ENCODE measurements around the gene NLE1. TPM values are rescaled to one million over a fixed set of nuclear protein-coding genes. Genes with fewer than 3 reads are reported as not detected.
"Not testable (repeated sequence)": the region's sequence is repeated elsewhere in the genome, so short reads cannot be mapped to it uniquely, and the experiment has no call there.

The NLE1 gene
- total RNA-seq, 2 experiments from 2014 or later: 30.3 to 34.1 TPM

DNA sequence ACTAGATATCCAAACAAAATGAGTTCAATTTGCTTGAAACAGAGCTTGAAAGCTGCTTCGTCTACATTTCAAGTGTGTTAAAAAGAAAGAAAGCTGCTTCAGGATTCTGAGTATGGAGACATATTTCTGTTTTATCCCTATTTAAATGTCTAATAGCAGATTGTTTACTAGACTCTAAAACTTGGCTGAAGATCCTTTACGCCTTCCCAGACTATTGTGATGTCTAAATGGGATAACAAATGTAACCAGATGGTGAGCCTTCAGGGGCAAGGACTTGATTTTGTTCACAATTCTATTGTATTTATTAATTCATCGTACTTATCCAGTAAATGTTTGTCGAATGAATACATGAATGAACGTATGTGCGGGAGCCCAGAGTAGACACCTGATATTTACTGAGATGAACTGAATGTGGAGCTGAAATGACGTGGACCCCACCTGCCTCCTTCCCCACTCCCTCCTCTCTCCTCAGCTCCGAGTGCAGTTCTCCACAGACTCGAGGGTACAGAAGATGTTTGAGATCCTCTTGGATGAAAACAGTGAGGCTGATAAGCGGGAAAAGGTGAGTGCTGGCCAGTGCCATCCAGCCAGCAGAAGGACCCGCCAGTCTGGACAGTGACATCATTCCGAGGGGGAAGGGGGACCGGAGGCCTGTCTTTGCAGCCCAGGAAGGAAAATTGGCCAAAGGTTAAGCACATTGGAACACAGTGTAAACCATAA, 10.5 kb upstream of the NLE1 start:
- ChIA-PET POLR2A (no interaction called here), CTCF (ENCODE audit: unreplicated experiment) (no interaction called here)
- no peaks in the 10 kb centered on the region for H3K36me3 ChIP-seq (ENCODE audit: insufficient read depth, low read length)
- H3K79me2 ChIP-seq (ENCODE audit: insufficient read depth, low read depth, low read length): no peaks in the 10 kb centered on the region
- H3K27ac ChIP-seq (ENCODE audit: low read depth, low read length, poor library complexity, severe bottlenecking): no peak overlapping the region
- H3K9me2 ChIP-seq (ENCODE audit: insufficient read depth, low read length): no peaks in the 10 kb centered on the region
- H3K4me2 ChIP-seq (ENCODE audit: low read length): no peak overlapping the region
- no peaks in the 10 kb centered on the region for H3K4me1 ChIP-seq (ENCODE audit: insufficient read depth, low read length, poor library complexity, severe bottlenecking)
- no peak for DNase-seq (ENCODE audit: low spot score)
- no peak overlapping the region for H3K4me3 ChIP-seq (ENCODE audit: low read depth, low read length, poor library complexity, severe bottlenecking)
- H2AFZ ChIP-seq (ENCODE audit: low read length): no peak overlapping the region
- intact Hi-C loops (cut with micrococcal nuclease; ENCODE audit: unreplicated experiment): no loop called here
- H4K20me1 ChIP-seq (ENCODE audit: insufficient read depth, low read length): no peaks in the 10 kb centered on the region
- no peaks in the 10 kb centered on the region for H3K9me3 ChIP-seq (ENCODE audit: low read length)
- BruUV-seq (replicated peaks): no TSS peak
- TF ChIP-seq EZH2phosphoT487 (IDR thresholded peaks at IDR 0.05; ENCODE audit: borderline replicate concordance, low read depth, low read length): no peak
- TF ChIP-seq, protein P1, sequence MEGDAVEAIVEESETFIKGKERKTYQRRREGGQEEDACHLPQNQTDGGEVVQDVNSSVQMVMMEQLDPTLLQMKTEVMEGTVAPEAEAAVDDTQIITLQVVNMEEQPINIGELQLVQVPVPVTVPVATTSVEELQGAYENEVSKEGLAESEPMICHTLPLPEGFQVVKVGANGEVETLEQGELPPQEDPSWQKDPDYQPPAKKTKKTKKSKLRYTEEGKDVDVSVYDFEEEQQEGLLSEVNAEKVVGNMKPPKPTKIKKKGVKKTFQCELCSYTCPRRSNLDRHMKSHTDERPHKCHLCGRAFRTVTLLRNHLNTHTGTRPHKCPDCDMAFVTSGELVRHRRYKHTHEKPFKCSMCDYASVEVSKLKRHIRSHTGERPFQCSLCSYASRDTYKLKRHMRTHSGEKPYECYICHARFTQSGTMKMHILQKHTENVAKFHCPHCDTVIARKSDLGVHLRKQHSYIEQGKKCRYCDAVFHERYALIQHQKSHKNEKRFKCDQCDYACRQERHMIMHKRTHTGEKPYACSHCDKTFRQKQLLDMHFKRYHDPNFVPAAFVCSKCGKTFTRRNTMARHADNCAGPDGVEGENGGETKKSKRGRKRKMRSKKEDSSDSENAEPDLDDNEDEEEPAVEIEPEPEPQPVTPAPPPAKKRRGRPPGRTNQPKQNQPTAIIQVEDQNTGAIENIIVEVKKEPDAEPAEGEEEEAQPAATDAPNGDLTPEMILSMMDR (conservative IDR thresholded peaks at IDR 0.05; ENCODE audit: low read length): no peak

DNA sequence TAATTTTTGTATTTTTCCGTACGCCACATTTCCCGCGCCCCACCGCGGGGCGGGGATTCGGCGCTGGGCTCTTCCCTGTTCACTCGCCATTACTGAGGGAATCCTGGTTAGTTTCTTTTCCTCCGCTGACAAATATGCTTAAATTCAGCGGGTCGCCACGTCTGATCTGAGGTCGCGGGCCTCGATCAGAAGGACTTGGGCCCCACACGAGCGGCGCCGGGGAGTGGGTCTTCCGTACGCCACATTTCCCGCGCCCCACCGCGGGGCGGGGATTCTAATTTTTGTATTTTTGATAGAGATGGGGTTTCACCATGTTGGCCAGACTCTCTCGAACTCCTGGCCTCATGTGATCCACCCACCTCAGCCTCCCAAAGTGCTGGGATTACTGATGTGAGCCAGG, 9.0 kb upstream of the NLE1 start:
- H3K4me2 ChIP-seq (ENCODE audit: low read length); H2AFZ ChIP-seq (ENCODE audit: low read length); H3K79me2 ChIP-seq (ENCODE audit: insufficient read depth, low read depth, low read length); H3K4me1 ChIP-seq (ENCODE audit: insufficient read depth, low read length, poor library complexity, severe bottlenecking); H3K9me3 ChIP-seq (ENCODE audit: low read length); CTCF ChIA-PET (ENCODE audit: unreplicated experiment); POLR2A ChIA-PET; H3K4me3 ChIP-seq (ENCODE audit: low read depth, low read length, poor library complexity, severe bottlenecking); BruUV-seq (replicated peaks); H3K36me3 ChIP-seq (ENCODE audit: insufficient read depth, low read length); H3K27ac ChIP-seq (ENCODE audit: low read depth, low read length, poor library complexity, severe bottlenecking); intact Hi-C loops (cut with micrococcal nuclease; ENCODE audit: unreplicated experiment); H4K20me1 ChIP-seq (ENCODE audit: insufficient read depth, low read length); H3K9me2 ChIP-seq (ENCODE audit: insufficient read depth, low read length); DNase-seq (ENCODE audit: low spot score): not testable (repeated sequence)

DNA sequence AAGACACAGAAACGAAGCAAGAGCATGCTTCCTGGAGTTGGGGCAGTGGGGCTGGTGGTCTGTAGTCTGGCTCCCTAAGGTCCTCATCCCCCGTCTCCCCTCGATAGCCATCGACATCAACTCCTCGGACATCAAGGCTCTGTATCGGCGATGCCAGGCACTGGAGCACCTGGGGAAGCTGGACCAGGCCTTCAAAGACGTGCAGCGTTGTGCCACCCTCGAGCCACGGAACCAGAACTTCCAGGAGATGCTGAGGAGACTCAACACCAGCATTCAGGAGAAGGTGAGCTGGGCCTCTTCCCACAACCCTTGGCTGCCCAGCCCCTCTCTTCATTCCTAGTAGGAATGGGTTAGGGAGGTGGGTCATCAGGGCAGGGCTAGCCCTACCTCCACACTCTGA, 7.8 kb upstream of the NLE1 start:
- Histone ChIP-seq H3K9me3 (ENCODE audit: low read length) (no peaks in the 10 kb centered on the region), H2AFZ (ENCODE audit: low read length) (no peak overlapping the region), H3K4me2 (ENCODE audit: low read length) (no peak overlapping the region), H3K9me2 (ENCODE audit: insufficient read depth, low read length) (no peaks in the 10 kb centered on the region), H3K79me2 (ENCODE audit: insufficient read depth, low read depth, low read length) (no peaks in the 10 kb centered on the region), H3K4me3 (ENCODE audit: low read depth, low read length, poor library complexity, severe bottlenecking) (no peak overlapping the region), H3K36me3 (ENCODE audit: insufficient read depth, low read length) (no peaks in the 10 kb centered on the region), H3K4me1 (ENCODE audit: insufficient read depth, low read length, poor library complexity, severe bottlenecking) (no peaks in the 10 kb centered on the region), H4K20me1 (ENCODE audit: insufficient read depth, low read length) (no peaks in the 10 kb centered on the region), H3K27ac (ENCODE audit: low read depth, low read length, poor library complexity, severe bottlenecking) (no peak overlapping the region)
- intact Hi-C loops (cut with micrococcal nuclease; ENCODE audit: unreplicated experiment): no loop called here
- POLR2A ChIA-PET: no interaction called here
- DNase-seq (ENCODE audit: low spot score): no peak
- no TSS peak for BruUV-seq (replicated peaks)
- TF ChIP-seq EZH2phosphoT487 (IDR thresholded peaks at IDR 0.05; ENCODE audit: borderline replicate concordance, low read depth, low read length): no peak
- TF ChIP-seq, protein P1 (conservative IDR thresholded peaks at IDR 0.05; ENCODE audit: low read length): no peak
- CTCF ChIA-PET (ENCODE audit: unreplicated experiment): no interaction called here

Measured in OCI-LY7 (cell line).